SU-DHL-6 (cell line): ENCODE results near the gene RNF182.

Experiments used
- H2AFZ ChIP-seq: fragments of 200-600 bp; sonication (generic); 2 replicates; pipeline ENCODE4 v1.6.1; 2014; ENCODE audit warnings: low read depth, mild to moderate bottlenecking, moderate library complexity, mixed read lengths, antibody characterized with exemption, low read length; ENCODE audit not compliant: severe bottlenecking
- H3F3A ChIP-seq: fragments of 200-600 bp; shearing (Covaris generic); 2 replicates; pipeline ENCODE4 v1.6.0; 2016; ENCODE audit warnings: antibody characterized with exemption, mild to moderate bottlenecking; ENCODE audit not compliant: insufficient read depth
- H3K27ac ChIP-seq: fragments of 200-600 bp; sonication (generic); 2 replicates; pipeline ENCODE4 v1.5.1; 2016; ENCODE audit warnings: low read depth, mild to moderate bottlenecking, low read length, moderate library complexity, mixed read lengths
- H3K27me3 ChIP-seq: fragments of 200-600 bp; sonication (generic), shearing (Covaris generic); 2 replicates; pipeline ENCODE4 v1.6.0; 2014; ENCODE audit warnings: mild to moderate bottlenecking, low read length
- H3K36me3 ChIP-seq: fragments of 200-600 bp; sonication (generic); 2 replicates; pipeline ENCODE4 v1.6.1; 2014; ENCODE audit warnings: mild to moderate bottlenecking, low read length, mixed read lengths
- H3K4me2 ChIP-seq: fragments of 300-600, 200-600 bp; shearing (Covaris generic), sonication (generic); 2 replicates; pipeline ENCODE4 v1.6.0; 2014; ENCODE audit warnings: low read length, low read depth, mild to moderate bottlenecking; ENCODE audit not compliant: poor library complexity, severe bottlenecking
- H3K4me3 ChIP-seq: fragments of 200-600 bp; sonication (generic); 2 replicates; pipeline ENCODE4 v1.5.1; 2014; ENCODE audit warnings: antibody characterized with exemption, low read length, mild to moderate bottlenecking, mixed read lengths; ENCODE audit not compliant: insufficient read depth, poor library complexity, severe bottlenecking
- H3K79me2 ChIP-seq: fragments of 200-600 bp; sonication (generic); 2 replicates; pipeline ENCODE4 v1.6.1; 2014; ENCODE audit warnings: mild to moderate bottlenecking, low read length, moderate library complexity; ENCODE audit not compliant: insufficient read depth
- H3K9ac ChIP-seq: fragments of 200-600 bp; sonication (generic); 2 replicates; pipeline ENCODE4 v1.7.0; 2014; ENCODE audit warnings: mild to moderate bottlenecking, low read length
- H3K9me2 ChIP-seq: fragments of 200-600 bp; sonication (generic); replicated peaks from 2 replicates; pipeline ENCODE4 v1.6.1; 2014; ENCODE audit warnings: low read length; ENCODE audit not compliant: insufficient read depth
- H3K9me3 ChIP-seq: fragments of 200-600 bp; sonication (generic); 2 replicates; pipeline ENCODE4 v1.6.1; 2014; ENCODE audit warnings: low read length, mixed read lengths; ENCODE audit not compliant: insufficient read depth
- H4K20me1 ChIP-seq: fragments of 200-600 bp; sonication (generic); 2 replicates; pipeline ENCODE4 v1.6.1; 2014; ENCODE audit warnings: low read depth, mild to moderate bottlenecking, antibody characterized with exemption, low read length, moderate library complexity, mixed read lengths
- CTCF ChIP-seq: fragments of 200-600 bp; sonication (generic); IDR thresholded peaks from one replicate; pipeline ENCODE4 v1.5.1; 2017; ENCODE audit warnings: antibody characterized with exemption, mild to moderate bottlenecking, low read length, moderate library complexity; ENCODE audit not compliant: insufficient read depth, poor library complexity, severe bottlenecking
- EZH2phosphoT487 ChIP-seq: fragments of 200-600 bp; sonication (generic), shearing (Covaris generic); conservative IDR thresholded peaks from 2 replicates; pipeline ENCODE4 v1.6.1; 2018; ENCODE audit warnings: mild to moderate bottlenecking, antibody characterized with exemption, low read length, moderate library complexity, mixed read lengths

Gene RNF182

GRCh38 chr6:14000901-14001300, 76.1 kb downstream of the RNF182 start:
- Histone ChIP-seq H3K9me2 (no peaks in the 10 kb centered on the region), H3K79me2 (no peaks in the 10 kb centered on the region), H3K27me3 (no peaks in the 10 kb centered on the region), H3K36me3 (no peaks in the 10 kb centered on the region), H3K4me2 (no peak overlapping the region), H3K9me3 (no peaks in the 10 kb centered on the region), H3K4me3 (no peak overlapping the region), H3F3A (no peaks in the 10 kb centered on the region), H3K27ac (no peak overlapping the region), H3K9ac (no peak overlapping the region), H2AFZ (no peak overlapping the region), H4K20me1 (no peaks in the 10 kb centered on the region)
- TF ChIP-seq EZH2phosphoT487 (no peak), CTCF (no peak)

GRCh38 chr6:14001329-14002012, 76.7 kb downstream of the RNF182 start:
- no peak overlapping the region for H3K27ac ChIP-seq
- no peaks in the 10 kb centered on the region for H4K20me1 ChIP-seq
- H3K4me2 ChIP-seq, result no peak overlapping the region
- no peak overlapping the region for H2AFZ ChIP-seq
- no peaks in the 10 kb centered on the region for H3K79me2 ChIP-seq
- no peaks in the 10 kb centered on the region for H3K36me3 ChIP-seq
- TF ChIP-seq EZH2phosphoT487, result no peak
- TF ChIP-seq CTCF, result no peak
- H3K9ac ChIP-seq, result no peak overlapping the region
- H3K27me3 ChIP-seq, result no peaks in the 10 kb centered on the region
- H3K4me3 ChIP-seq, result no peak overlapping the region
- no peaks in the 10 kb centered on the region for H3K9me2 ChIP-seq
- H3F3A ChIP-seq, result no peaks in the 10 kb centered on the region
- no peaks in the 10 kb centered on the region for H3K9me3 ChIP-seq

GRCh38 chr6:14002176-14002947, 77.6 kb downstream of the RNF182 start:
- Histone ChIP-seq H3F3A (no peaks in the 10 kb centered on the region), H3K4me3 (no peak overlapping the region), H3K9ac (no peak overlapping the region), H3K4me2 (no peak overlapping the region), H3K27ac (no peak overlapping the region), H3K79me2 (no peaks in the 10 kb centered on the region), H2AFZ (no peak overlapping the region), H3K9me2 (no peaks in the 10 kb centered on the region), H4K20me1 (no peaks in the 10 kb centered on the region), H3K27me3 (no peaks in the 10 kb centered on the region), H3K36me3 (no peaks in the 10 kb centered on the region), H3K9me3 (no peaks in the 10 kb centered on the region)
- TF ChIP-seq EZH2phosphoT487, result no peak
- TF ChIP-seq CTCF, result no peak
